AG20443 (cell line): ENCODE results near the gene CSRNP3.

Experiments used
- DNase-seq: peaks from one replicate; pipeline ENCODE4 v3.0.0; 2012; ENCODE audit warnings: low spot score, mixed read lengths

CSRNP3 gene

GRCh38 chr2:165471349-165471950, 2.0 kb downstream of the CSRNP3 start:
- no peak for DNase-seq

GRCh38 chr2:165472922-165473321, 3.4 kb downstream of the CSRNP3 start:
- no peak for DNase-seq

- no peak for DNase-seq
Measured at GRCh38 chr2:165474619-165475276, 5.2 kb downstream of the CSRNP3 start.

GRCh38 chr2:165475277-165476004, 5.9 kb downstream of the CSRNP3 start:
- no peak for DNase-seq

- no peak for DNase-seq
Measured at GRCh38 chr2:165479856-165480255, 10.4 kb downstream of the CSRNP3 start.

GRCh38 chr2:165494573-165494972, 25.1 kb downstream of the CSRNP3 start:
- DNase-seq = no peak

- no peak for DNase-seq
Measured at GRCh38 chr2:165497659-165498317, 28.3 kb downstream of the CSRNP3 start.

GRCh38 chr2:165499131-165499530, 29.6 kb downstream of the CSRNP3 start:
- no peak for DNase-seq

GRCh38 chr2:165500001-165500400, 30.5 kb downstream of the CSRNP3 start:
- DNase-seq = no peak

- no peak for DNase-seq
Measured at GRCh38 chr2:165500816-165501215, 31.3 kb downstream of the CSRNP3 start.

GRCh38 chr2:165505514-165505913, 36.0 kb downstream of the CSRNP3 start:
- no peak for DNase-seq

GRCh38 chr2:165508927-165509326, 39.4 kb downstream of the CSRNP3 start:
- DNase-seq = no peak

GRCh38 chr2:165513479-165513878, 44.0 kb downstream of the CSRNP3 start:
- no peak for DNase-seq

GRCh38 chr2:165518611-165519010, 49.1 kb downstream of the CSRNP3 start:
- no peak for DNase-seq

- DNase-seq = no peak
Measured at GRCh38 chr2:165522719-165523118, 53.2 kb downstream of the CSRNP3 start.

GRCh38 chr2:165524720-165525119, 55.2 kb downstream of the CSRNP3 start:
- DNase-seq = no peak

- no peak for DNase-seq
Measured at GRCh38 chr2:165528691-165529090, 59.2 kb downstream of the CSRNP3 start.

GRCh38 chr2:165529130-165529529, 59.6 kb downstream of the CSRNP3 start:
- DNase-seq = no peak

GRCh38 chr2:165533331-165533730, 63.8 kb downstream of the CSRNP3 start:
- DNase-seq = no peak

GRCh38 chr2:165535471-165535870, 66.0 kb downstream of the CSRNP3 start:
- DNase-seq = no peak

- no peak for DNase-seq
Measured at GRCh38 chr2:165536851-165537499, 67.5 kb downstream of the CSRNP3 start.

- no peak for DNase-seq
Measured at GRCh38 chr2:165539985-165540384, 70.5 kb downstream of the CSRNP3 start.
